Measurements from ENCODE around the gene LNPEP. TPM values are rescaled to one million over a fixed set of nuclear protein-coding genes. Genes with fewer than 3 reads are reported as not detected.

LNPEP gene
- total RNA-seq, 1 donor from 2014 or later, result 24.2 TPM

DNA sequence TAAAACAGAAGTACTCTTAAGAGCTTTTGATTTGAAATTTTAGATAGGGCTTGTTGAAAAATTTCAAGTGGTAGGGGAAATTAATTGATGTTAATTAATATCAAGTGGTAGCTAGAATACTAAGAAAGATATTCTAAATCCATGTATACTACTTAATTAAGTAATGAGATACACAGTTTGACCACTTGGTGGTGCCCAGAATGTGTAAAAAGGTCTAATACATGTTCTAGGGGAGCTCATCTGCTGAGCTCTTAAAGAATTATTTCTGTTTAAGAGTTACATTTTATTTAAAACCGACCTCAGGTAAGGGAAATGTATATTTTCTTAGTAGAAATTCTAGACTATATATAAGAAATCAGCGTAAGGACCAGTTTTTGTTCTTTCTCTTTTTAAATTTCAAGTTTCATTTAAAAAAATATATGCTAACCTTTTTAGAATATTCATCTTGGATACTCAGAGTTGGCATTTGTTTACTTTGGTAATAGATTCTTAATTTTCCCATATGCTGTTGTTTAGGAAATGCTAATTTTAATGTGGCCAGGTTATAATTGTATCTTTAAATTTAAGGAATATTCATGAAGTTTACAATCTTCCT lies 61.5 kb downstream of the LNPEP start:
- no peak for DNase-seq (ENCODE audit: low spot score, unreplicated experiment)
- H3K27me3 Mint-ChIP-seq, result no peaks in the 10 kb centered on the region

DNA sequence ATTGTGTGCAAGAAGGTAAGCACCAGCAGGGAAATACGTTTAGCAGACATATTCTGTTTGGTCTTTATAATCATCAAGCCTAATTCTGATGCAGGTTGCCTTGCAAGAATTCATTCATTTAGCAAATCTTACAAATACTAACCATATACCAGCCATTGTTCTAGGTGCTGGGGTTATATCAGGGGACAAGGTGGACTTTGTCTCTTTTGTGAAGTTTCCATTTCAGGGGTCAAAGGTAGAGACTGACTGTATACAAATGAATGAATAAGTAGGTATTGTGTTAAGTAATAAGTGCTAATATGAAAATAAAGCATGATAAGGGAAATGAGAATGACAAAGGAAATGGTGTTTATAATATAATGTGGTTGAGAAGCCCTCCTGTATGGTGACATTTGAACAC lies 64.0 kb downstream of the LNPEP start:
- no peaks in the 10 kb centered on the region for H3K4me1 Mint-ChIP-seq (ENCODE audit: low read depth)
- peaks cover 3% of the 10 kb centered on the region for H3K36me3 Mint-ChIP-seq (ENCODE audit: insufficient read depth)
- H3K9me3 Mint-ChIP-seq (ENCODE audit: low read depth), result no peaks in the 10 kb centered on the region
- no peaks in the 10 kb centered on the region for H3K27me3 Mint-ChIP-seq
- H3K27ac Mint-ChIP-seq, result no peak overlapping the region
- TF ChIP-seq, protein P1, sequence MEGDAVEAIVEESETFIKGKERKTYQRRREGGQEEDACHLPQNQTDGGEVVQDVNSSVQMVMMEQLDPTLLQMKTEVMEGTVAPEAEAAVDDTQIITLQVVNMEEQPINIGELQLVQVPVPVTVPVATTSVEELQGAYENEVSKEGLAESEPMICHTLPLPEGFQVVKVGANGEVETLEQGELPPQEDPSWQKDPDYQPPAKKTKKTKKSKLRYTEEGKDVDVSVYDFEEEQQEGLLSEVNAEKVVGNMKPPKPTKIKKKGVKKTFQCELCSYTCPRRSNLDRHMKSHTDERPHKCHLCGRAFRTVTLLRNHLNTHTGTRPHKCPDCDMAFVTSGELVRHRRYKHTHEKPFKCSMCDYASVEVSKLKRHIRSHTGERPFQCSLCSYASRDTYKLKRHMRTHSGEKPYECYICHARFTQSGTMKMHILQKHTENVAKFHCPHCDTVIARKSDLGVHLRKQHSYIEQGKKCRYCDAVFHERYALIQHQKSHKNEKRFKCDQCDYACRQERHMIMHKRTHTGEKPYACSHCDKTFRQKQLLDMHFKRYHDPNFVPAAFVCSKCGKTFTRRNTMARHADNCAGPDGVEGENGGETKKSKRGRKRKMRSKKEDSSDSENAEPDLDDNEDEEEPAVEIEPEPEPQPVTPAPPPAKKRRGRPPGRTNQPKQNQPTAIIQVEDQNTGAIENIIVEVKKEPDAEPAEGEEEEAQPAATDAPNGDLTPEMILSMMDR (IDR thresholded peaks at IDR 0.05; ENCODE audit: unreplicated experiment), result no peak
- DNase-seq (ENCODE audit: low spot score, unreplicated experiment), result no peak
- H3K4me3 Mint-ChIP-seq (ENCODE audit: low read depth), result no peak overlapping the region

More for the DNA sequence above, 61.5 kb downstream of the LNPEP start:
- TF ChIP-seq, protein P1 (IDR thresholded peaks at IDR 0.05; ENCODE audit: unreplicated experiment), result peak; percentile 69
- peaks cover 3% of the 10 kb centered on the region for H3K4me1 Mint-ChIP-seq (ENCODE audit: low read depth)
- no peak overlapping the region for H3K4me3 Mint-ChIP-seq (ENCODE audit: low read depth)
- H3K36me3 Mint-ChIP-seq (ENCODE audit: insufficient read depth), result peaks cover 7% of the 10 kb centered on the region
- H3K9me3 Mint-ChIP-seq (ENCODE audit: low read depth), result no peaks in the 10 kb centered on the region
- no peak overlapping the region for H3K27ac Mint-ChIP-seq

DNA sequence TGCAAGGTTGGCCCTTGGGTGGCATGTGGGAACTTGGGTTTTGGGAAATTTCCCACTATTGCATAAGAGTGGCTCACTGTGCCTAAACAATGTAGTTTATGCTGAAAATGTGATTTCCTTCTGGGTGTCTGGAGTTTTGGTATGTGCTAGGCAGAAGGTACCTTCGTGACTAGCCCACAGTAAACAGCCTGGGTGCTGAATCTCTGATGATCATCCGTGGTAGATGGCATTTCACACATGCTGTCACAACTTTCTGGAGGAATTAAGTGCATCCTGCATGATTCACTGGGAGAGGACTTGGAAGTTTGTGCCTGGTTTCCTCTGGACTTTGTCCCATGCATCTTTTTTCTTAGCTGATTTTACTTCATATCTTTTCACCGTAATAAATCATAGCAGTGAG lies 64.5 kb downstream of the LNPEP start:
- no peaks in the 10 kb centered on the region for H3K27me3 Mint-ChIP-seq
- H3K27ac Mint-ChIP-seq, result no peak overlapping the region
- H3K9me3 Mint-ChIP-seq (ENCODE audit: low read depth), result no peaks in the 10 kb centered on the region
- no peak overlapping the region for H3K4me3 Mint-ChIP-seq (ENCODE audit: low read depth)
- TF ChIP-seq, protein P1 (IDR thresholded peaks at IDR 0.05; ENCODE audit: unreplicated experiment), result no peak
- peaks cover 3% of the 10 kb centered on the region for H3K36me3 Mint-ChIP-seq (ENCODE audit: insufficient read depth)
- H3K4me1 Mint-ChIP-seq (ENCODE audit: low read depth), result no peaks in the 10 kb centered on the region
- DNase-seq (ENCODE audit: low spot score, unreplicated experiment), result no peak

DNA sequence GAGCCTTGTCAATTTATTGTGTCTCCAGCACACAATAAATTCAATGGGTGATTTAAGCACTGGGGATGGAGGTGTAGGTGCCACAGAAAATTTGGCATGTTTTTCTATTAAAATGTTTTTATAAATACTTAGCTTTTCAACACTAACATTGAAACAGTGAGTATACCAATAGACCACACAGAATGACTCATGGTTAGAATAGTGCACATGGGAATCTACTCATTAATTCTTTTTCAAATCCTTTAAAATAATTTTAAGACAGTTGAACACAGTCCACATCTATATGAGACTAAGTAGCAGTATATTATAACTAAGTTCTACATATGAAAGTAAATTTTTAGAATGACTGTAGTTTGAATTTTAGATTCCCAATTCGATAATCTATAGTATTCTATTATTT lies 67.1 kb downstream of the LNPEP start:
- Mint-ChIP-seq H3K9me3 (ENCODE audit: low read depth) (no peaks in the 10 kb centered on the region), H3K4me1 (ENCODE audit: low read depth) (no peaks in the 10 kb centered on the region), H3K36me3 (ENCODE audit: insufficient read depth) (peaks cover 4% of the 10 kb centered on the region), H3K27ac (no peak overlapping the region), H3K27me3 (no peaks in the 10 kb centered on the region), H3K4me3 (ENCODE audit: low read depth) (no peak overlapping the region)
- no peak for DNase-seq (ENCODE audit: low spot score, unreplicated experiment)
- TF ChIP-seq, protein P1 (IDR thresholded peaks at IDR 0.05; ENCODE audit: unreplicated experiment), result no peak

DNA sequence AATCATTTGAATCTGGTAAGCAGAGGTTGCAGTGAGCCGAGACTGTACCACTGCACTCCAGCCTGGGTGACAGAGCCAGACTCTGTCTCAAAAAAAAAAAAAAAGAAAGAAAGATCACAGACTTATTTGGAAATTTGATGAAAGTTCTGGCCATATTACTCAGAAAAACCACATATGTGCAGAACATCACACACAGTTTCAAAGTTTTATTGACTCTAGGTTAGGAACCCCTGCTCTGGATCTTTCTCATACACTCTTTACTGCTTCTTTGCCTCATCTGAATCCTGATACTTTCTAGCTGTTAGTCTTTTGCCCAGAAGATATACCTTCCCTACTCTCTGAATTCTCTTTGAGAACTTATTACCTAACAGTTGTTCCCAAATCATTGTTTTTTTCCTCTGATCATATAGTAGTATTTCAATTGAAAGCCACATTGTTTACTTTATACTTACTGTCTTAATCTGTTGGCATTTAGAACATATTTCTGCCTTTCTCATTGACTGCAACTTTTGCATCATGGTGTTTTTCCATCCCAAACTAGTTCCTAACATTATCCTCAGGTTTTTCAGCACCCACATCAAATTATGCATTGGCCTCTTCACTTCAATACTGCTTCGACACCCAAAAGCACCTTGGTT lies 68.7 kb downstream of the LNPEP start:
- Mint-ChIP-seq H3K4me3 (ENCODE audit: low read depth) (no peak overlapping the region), H3K27ac (no peak overlapping the region), H3K36me3 (ENCODE audit: insufficient read depth) (peaks cover 4% of the 10 kb centered on the region), H3K27me3 (no peaks in the 10 kb centered on the region), H3K4me1 (ENCODE audit: low read depth) (no peaks in the 10 kb centered on the region), H3K9me3 (ENCODE audit: low read depth) (no peaks in the 10 kb centered on the region)
- no peak for DNase-seq (ENCODE audit: low spot score, unreplicated experiment)
- TF ChIP-seq, protein P1 (IDR thresholded peaks at IDR 0.05; ENCODE audit: unreplicated experiment), result no peak
